ENCODE data around the gene YKT6.

The YKT6 gene

DNA sequence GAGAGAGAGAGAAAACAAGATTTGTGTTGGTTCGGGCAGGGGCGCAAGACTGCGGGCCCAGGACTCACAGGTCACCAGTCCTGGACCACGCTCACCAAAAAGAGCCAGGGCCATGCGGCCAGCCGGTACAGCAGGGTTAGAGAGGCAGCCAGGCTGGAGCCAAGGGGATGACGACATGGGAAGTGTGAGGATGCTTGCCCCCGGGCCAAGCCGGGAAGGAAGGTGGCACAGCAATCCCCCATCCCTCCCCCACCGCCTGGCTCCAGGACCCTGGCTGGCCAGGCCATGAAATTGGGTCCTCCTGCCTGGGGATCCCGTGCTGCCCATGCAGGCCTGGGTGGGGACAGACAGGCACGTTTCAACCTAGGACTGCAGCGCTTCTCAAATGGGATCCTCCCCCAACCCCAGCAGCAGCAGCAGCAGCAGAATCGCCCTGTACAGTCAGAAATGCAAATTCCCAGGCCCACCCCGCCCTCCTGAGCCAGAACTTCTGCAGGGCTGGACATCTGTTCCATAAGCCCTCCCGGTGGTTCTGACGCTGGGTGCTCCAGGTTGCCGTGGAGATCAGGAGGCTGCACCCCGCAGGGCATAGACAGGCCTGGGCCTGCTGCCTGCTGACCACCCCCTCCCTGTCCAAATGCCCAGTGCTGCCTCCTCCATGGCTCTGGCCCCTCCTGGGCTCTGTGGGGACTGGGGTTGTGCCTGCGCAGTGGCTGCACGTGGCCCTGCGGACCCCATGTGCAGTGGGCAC lies 35.0 kb downstream of the YKT6 start:
- no peak for DNase-seq

GRCh38 chr7:44236333-44236728 lies 35.6 kb downstream of the YKT6 start:
- no peak for DNase-seq

GRCh38 chr7:44237696-44238095 lies 36.9 kb downstream of the YKT6 start:
- DNase-seq = no peak

DNA sequence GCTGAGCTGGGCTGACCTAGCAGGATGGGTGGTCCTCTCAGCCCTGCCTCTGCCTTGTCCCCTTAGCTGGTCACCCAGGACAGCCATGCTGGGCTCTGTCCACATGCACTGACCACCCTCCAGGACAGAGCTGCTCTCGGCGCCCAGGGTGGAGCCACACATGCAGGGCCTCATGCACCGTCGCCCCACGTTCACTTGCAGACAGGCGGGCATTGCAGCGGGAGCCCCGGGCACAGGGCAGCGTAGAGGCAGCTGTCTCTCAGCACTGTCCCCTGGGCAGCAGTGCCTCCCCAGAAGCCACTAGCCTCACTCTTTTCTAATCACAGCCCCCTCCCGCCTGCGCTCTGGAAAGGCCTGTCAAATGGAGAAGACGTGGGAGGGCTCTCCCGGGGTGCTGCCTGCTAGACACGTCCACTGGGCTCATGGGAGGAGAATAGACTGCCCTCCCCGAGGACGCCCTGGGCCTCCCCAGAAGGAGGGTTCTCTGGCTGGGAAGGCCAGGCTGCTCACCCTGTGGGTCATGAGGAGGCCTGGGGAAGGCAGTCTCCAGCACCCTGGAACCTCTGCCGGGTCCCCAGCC lies 37.4 kb downstream of the YKT6 start:
- no peak for DNase-seq

DNA sequence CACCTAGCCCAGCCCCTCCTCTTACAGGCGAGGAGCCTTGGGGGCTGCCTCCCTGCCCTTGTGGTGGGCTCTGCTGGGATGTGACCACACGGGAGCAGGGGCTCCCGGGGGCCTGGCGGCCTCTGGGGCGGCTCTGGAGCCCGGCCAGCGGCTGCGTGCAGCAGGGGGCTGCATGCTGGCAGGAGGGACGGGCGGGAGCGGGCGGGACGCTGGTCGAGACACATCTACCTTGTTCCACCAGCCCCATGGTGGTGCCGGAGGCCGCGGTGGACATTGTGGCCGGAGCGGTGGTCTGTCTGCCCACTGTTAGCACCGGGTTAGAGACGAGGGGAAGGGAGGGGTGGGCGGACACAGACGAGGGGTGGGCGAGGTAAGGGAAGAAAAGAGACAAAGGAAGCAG lies 38.6 kb downstream of the YKT6 start:
- no peak for DNase-seq

DNA sequence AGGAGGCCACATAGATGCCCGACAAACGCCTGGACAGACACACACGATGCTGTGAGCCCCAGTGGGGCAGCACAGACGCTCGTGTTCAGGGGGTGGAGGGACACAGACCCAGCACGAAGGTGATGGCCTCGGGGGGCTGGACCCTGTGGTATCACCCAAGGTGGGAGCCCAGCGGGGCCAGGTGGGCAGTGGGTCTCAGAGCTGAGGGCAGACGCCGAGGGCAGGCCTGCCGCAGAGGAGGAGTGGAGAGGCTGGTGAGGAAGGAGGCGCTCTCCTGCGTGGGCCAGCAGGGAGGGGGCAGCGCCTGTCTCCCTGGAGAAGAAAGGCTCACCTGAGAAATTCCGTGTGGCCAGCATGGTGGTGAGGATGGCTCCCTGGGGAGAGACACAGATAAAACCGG lies 39.6 kb downstream of the YKT6 start:
- no peak for DNase-seq

DNA sequence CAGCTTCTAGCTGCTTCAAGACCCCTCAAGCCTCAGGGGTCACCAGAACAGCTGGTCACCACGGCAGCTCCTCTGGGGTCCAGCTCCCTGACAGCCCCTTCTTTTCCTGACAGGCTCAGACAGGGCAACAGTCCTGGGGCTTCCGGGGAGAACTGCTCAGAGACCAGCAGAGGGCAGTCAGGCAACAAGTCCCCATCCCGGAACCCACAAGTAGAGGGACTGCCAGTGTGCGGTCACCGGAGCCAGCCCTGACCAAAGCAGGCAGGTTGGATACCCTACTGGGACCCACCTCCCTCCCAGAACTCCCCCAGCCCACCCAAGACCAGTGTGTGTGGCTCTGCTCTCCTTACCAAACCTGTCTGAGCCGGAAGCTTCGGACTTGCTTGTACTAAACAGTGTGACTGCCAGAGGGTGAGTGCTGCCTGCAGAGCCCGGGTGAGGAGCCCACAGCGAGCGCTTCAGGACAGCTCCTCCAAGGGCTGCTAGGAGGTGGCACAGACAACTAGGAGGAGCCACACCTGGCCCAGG lies 40.3 kb downstream of the YKT6 start:
- peak; percentile 60 for DNase-seq

DNA sequence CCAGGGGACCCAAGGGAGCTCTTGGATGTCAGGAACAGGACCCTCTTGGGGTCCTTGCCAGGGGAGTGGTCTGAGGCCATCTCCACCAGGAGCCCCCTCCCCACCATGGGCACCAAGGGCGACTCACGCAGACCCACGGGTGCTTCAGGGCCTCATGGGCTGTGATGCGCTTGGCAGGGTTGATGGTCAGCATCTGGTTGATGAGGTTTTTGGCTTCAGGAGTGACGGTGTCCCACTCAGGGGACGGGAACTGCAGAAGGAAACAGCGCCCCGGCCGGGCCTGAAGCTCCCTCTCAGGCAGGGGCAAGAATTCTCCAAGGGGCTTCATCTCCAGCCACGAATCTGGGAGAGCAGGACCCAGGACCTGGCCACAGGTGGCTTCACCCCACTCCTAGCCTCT lies 41.3 kb downstream of the YKT6 start:
- no peak for DNase-seq

DNA sequence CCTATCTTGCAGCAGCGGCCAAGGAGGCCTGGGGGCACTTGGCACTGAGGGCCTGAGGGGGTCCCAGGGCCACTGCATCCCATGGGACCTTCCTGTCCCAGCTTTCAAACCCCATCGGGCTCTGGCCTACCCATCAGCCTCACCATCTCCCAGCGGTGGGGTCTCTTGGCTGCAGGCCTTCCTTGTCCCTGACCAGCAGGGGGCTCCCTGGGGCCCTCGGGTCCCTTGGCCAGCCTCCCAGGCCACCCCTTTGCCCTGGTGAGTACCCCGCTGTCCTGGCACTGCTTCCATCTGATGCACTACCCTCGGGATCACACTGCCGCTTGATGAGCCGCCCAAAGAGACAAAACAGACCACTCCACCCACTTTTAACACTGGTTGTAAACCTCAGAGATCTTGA lies 43.5 kb downstream of the YKT6 start:
- peak; percentile 46 for DNase-seq

DNA sequence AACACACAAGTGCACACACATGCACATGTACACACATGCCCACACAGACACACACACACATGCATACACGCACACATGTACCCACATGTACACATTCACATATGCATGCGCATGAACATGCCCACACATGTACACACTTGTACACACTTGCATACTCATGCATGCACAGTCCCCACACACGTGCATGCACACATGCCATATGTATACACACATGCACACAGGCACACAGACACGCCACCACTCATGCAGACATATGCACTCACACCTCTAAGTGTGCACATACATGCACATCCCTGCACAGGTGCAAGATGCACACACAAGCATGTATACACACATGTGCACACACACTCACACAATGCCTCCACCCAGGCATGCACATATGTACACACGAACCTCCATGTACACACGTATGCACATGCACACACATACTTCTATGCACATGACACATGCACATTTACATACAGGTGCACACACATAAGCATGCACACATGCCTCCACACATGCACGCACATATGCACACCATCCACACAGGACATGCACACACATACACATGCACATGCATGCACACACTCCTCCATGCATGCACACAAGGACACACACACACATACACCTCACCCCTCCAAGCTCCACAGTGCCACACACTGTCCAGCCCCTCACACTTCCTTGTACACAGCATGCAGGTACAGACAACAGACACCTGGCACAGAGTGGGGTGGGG lies 45.8 kb downstream of the YKT6 start:
- no peak for DNase-seq

GRCh38 chr7:44247868-44248651 lies 47.3 kb downstream of the YKT6 start:
- DNase-seq = no peak

GRCh38 chr7:44249639-44250234 lies 49.0 kb downstream of the YKT6 start:
- DNase-seq = no peak

GRCh38 chr7:44251269-44251668 lies 50.5 kb downstream of the YKT6 start:
- no peak for DNase-seq

- DNase-seq = no peak
Measured at GRCh38 chr7:44251881-44252280, 51.1 kb downstream of the YKT6 start.

DNA sequence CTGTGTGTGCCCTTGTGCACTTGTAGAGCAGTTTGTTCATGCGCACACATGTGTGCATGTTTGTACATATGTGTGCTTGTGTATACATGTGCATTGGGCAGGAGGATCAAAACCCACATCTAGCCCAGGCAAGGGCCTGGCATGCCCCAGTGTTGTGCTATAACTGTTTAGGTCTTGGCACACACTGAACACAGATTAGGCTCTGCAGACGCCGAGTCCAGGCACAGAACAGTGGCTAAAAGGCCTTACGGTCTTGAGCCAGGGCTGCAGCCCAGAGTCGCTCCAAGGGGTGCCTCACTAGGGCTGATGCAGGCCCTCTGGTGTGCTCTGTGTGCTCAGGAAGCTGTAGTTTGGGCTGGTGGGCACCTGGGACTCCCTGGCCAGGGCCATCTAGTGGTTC lies 55.7 kb downstream of the YKT6 start:
- DNase-seq = no peak

DNA sequence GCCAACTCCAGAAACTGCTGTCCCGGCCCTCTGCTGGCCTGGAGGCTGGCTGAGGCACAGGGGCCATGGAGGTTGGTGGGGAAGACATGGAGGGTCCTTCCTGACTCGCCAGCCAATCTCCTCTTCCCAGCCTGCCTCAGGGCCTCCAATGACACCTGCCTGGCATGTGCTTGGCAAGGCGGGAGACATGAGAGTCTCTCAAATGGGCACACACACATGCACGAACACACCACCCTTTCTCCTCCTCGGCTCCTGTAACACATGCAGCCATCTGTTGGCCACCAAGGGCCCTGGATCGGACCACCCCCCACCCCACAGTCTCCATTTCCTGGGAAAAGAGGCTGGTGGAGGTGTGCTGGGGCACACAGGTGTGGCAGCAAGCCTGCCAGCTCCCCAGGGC lies 56.4 kb downstream of the YKT6 start:
- DNase-seq = no peak

DNA sequence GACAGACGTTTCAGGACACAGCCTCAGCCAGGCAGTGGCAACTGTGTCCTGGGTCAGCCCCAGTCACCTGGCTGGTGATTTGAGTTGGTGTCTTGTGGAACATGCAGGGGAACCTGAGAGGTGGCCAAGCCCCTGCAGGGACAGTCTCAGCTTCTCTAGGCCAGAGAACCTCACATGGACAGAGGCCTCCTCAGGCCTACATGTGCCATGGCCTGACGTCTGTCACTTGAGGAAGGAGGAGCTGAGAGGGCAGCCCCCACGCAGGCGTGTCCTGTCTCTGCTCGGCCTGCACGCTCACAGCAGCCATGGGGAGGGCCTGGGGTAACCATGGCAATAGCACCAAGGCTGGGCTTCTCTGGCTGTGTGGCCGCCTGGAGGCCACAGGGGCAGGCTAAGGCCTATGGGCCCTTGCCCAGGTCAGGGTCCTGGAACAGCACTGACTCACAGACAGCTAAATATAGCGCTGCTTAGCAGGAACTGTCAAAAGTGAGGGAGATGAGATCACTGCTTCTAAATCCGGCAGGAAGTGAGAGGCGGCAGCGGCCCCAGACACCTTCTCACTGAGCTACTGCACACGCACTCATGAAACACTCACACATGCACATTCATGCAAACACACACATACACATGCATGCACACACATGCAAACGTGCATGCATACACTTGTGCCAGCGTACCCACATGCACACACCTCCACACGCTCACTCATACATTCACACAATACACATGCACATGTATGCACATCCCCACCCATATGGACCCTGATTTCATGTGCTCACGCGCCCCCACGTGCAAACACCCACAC lies 57.0 kb downstream of the YKT6 start:
- peak; percentile 75 for DNase-seq

DNA sequence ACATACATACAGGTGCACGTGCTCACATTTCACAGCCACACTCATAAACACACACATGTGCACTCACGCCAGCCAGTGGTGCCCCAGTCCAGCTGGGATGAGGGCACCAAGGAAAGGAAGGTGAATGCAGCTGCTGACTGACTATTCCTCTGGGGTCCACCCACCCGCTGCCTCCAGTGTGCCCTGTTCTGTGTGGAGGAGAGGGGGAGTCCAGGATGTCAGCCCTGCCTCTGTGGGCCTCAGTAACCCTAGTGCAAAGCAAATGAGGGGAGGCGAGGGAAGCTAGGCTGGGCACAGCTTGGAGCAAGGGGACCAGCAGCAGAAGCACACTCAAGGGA lies 57.6 kb downstream of the YKT6 start:
- peak; percentile 29 for DNase-seq

GRCh38 chr7:44258865-44259546 lies 58.2 kb downstream of the YKT6 start:
- DNase-seq = no peak

GRCh38 chr7:44259547-44260457 lies 59.0 kb downstream of the YKT6 start:
- DNase-seq = no peak
